HepG2 (cell line): ENCODE data around the gene RABEP2. TPM values are rescaled to one million over a fixed set of nuclear protein-coding genes. Genes with fewer than 3 reads are reported as not detected.

Source experiments
- ARID3A ChIP-seq: IDR thresholded peaks from 2 replicates; pipeline ENCODE4 v1.6.1; 2012; ENCODE audit warnings: low read depth, low read length, improper control_type of control experiment
- ATF6 ChIP-seq: sonication (generic); formaldehyde crosslinking; conservative IDR thresholded peaks from 2 replicates; pipeline ENCODE4 v1.4.0; 2020; ENCODE audit warnings: missing genetic modification reagents
- DNMT1 ChIP-seq: sonication (generic); formaldehyde crosslinking; IDR thresholded peaks from 2 replicates; pipeline ENCODE4 v1.5.1; 2020; ENCODE audit warnings: mild to moderate bottlenecking, missing genetic modification reagents
- JUN ChIP-seq: sonication (generic); formaldehyde crosslinking; IDR thresholded peaks from 2 replicates; pipeline ENCODE4 v1.4.0; 2020; ENCODE audit warnings: mild to moderate bottlenecking, missing genetic modification reagents
- KLF13 ChIP-seq: sonication (generic); formaldehyde crosslinking; IDR thresholded peaks from 2 replicates; pipeline ENCODE4 v1.4.0; 2020; ENCODE audit warnings: mild to moderate bottlenecking, missing genetic modification reagents
- MAX ChIP-seq: IDR thresholded peaks from 2 replicates; pipeline ENCODE4 v1.6.1; 2012; ENCODE audit warnings: inconsistent platforms
- MYPOP ChIP-seq: sonication (generic); formaldehyde crosslinking; IDR thresholded peaks from 2 replicates; pipeline ENCODE4 v1.8.1; 2023; ENCODE audit warnings: mild to moderate bottlenecking, moderate library complexity, missing genetic modification reagents
- RNF2 ChIP-seq: fragments of 450-650 bp; conservative IDR thresholded peaks from 2 replicates; pipeline ENCODE4 v1.6.1; 2016; ENCODE audit warnings: low read depth
- WIZ ChIP-seq: sonication (generic); formaldehyde crosslinking; IDR thresholded peaks from 2 replicates; pipeline ENCODE4 v1.5.1; 2020; ENCODE audit warnings: mild to moderate bottlenecking, missing genetic modification reagents
- ZBTB10 ChIP-seq: sonication (generic); formaldehyde crosslinking; IDR thresholded peaks from 2 replicates; pipeline ENCODE4 v1.4.0; 2020; ENCODE audit warnings: missing genetic modification reagents, borderline replicate concordance
- ZNF530 ChIP-seq: sonication (generic); formaldehyde crosslinking; IDR thresholded peaks from 2 replicates; pipeline ENCODE4 v1.5.0; 2020; ENCODE audit warnings: low read depth, mild to moderate bottlenecking, missing genetic modification reagents
- ZNF816 ChIP-seq: sonication (generic); formaldehyde crosslinking; IDR thresholded peaks from 2 replicates; pipeline ENCODE4 v1.8.0; 2022; ENCODE audit warnings: missing genetic modification reagents, mild to moderate bottlenecking, borderline replicate concordance
- polyA plus RNA-seq, 8 experiments: library from polyadenylated mRNA; depleted of rRNA in 3 of 8; stranded (reverse) in 7 of 8; unstranded in 1 of 8; fragments of >200 nt; fragmentation: Illumina TruSeq in 4 of 8; extraction: Trizol in 4 of 8; gene quantifications; 2 replicates each; pipeline versions ENCODE4 v1.2.1 to v1.2.3, GENCODE V29; 2011 to 2016; ENCODE audit warnings: low read depth in 4 of 8, missing spikeins in 1 of 8, mixed read lengths in 1 of 8; ENCODE audit not compliant: insufficient read depth in 1 of 8
- total RNA-seq, 5 experiments: library from RNA; depleted of rRNA; stranded (reverse); fragments of >200 nt; fragmentation: Illumina TruSeq; extraction: Trizol; gene quantifications; 2 replicates each; pipeline ENCODE4 v1.2.3, GENCODE V29; 2016; ENCODE audit warnings: low read depth in 1 of 5
- TF ChIP-seq, protein P1 (sequence below): sonication (generic); formaldehyde crosslinking; IDR thresholded peaks from 2 replicates; pipeline ENCODE4 v1.4.0; 2020; ENCODE audit warnings: missing genetic modification reagents
- TF ChIP-seq, protein P2 (sequence below): sonication (generic); formaldehyde crosslinking; IDR thresholded peaks from 2 replicates; pipeline ENCODE4 v1.8.0; 2022; ENCODE audit warnings: low read depth, missing genetic modification reagents

The RABEP2 gene
- total and polyA plus RNA-seq, 2 of the 13 experiments (the other 11 are each of a cell fraction or from before 2014, with no cell fraction given): 10.8 to 18.4 TPM

- TF ChIP-seq ZNF816 (0 out of 2 replicates have a peak, but pooled peaks have one; percentile 59), ARID3A (no peak), ATF6 (no peak), MAX (peak; percentile 71), RNF2 (no peak), DNMT1 (CRISPR knock-in tag) (no peak), ZBTB10 (CRISPR knock-in tag) (no peak), JUN (CRISPR knock-in tag) (no peak), ZNF530 (CRISPR knock-in tag) (no peak), MYPOP (CRISPR knock-in tag) (no peak; the same call in 1 of the 2 replicates), WIZ (CRISPR knock-in tag) (no peak), KLF13 (no peak)
- TF ChIP-seq, protein P1, sequence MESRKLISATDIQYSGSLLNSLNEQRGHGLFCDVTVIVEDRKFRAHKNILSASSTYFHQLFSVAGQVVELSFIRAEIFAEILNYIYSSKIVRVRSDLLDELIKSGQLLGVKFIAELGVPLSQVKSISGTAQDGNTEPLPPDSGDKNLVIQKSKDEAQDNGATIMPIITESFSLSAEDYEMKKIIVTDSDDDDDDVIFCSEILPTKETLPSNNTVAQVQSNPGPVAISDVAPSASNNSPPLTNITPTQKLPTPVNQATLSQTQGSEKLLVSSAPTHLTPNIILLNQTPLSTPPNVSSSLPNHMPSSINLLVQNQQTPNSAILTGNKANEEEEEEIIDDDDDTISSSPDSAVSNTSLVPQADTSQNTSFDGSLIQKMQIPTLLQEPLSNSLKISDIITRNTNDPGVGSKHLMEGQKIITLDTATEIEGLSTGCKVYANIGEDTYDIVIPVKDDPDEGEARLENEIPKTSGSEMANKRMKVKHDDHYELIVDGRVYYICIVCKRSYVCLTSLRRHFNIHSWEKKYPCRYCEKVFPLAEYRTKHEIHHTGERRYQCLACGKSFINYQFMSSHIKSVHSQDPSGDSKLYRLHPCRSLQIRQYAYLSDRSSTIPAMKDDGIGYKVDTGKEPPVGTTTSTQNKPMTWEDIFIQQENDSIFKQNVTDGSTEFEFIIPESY (CRISPR knock-in tag): no peak
- TF ChIP-seq, protein P2, sequence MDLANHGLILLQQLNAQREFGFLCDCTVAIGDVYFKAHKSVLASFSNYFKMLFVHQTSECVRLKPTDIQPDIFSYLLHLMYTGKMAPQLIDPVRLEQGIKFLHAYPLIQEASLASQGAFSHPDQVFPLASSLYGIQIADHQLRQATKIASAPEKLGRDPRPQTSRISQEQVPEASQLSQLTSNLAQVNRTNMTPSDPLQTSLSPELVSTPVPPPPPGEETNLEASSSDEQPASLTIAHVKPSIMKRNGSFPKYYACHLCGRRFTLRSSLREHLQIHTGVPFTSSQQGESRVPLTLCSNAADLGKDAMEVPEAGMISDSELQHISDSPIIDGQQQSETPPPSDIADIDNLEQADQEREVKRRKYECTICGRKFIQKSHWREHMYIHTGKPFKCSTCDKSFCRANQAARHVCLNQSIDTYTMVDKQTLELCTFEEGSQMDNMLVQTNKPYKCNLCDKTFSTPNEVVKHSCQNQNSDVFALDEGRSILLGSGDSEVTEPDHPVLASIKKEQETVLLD (CRISPR knock-in tag): peak; percentile 46; the same call in 1 of the 2 replicates
Measured at GRCh38 chr16:28865722-28866453, 59.1 kb downstream of the RABEP2 start (continued).
